Breast epithelium (tissue), 4 donors: ENCODE results near the gene BEND4. TPM values are rescaled to one million over a fixed set of nuclear protein-coding genes. Genes with fewer than 3 reads are reported as not detected.

Experiments used
- DNase-seq, 2 donors: peaks; one replicate each; pipeline ENCODE4 v3.0.0-alpha.2; 2019; ENCODE audit warnings: low spot score in 2 of 2
- H3K27ac ChIP-seq, 2 donors: fragments of 200-600 bp; sonication (generic) in 1 of 2; one replicate each; pipeline ENCODE4 v1.5.1; 2016 to 2019; ENCODE audit warnings: mild to moderate bottlenecking in 1 of 2
- H3K27me3 ChIP-seq, 2 donors: fragments of 200-600 bp; sonication (generic) in 1 of 2; one replicate each; pipeline versions ENCODE4 v1.5.1 to v1.6.0; 2017 to 2019; ENCODE audit warnings: control low read depth in 1 of 2, mild to moderate bottlenecking in 1 of 2
- H3K36me3 ChIP-seq: fragments of 200-600 bp; one replicate; pipeline ENCODE4 v1.5.1; 2019
- H3K4me1 ChIP-seq, 2 donors: fragments of 200-600 bp; sonication (generic); one replicate each; pipeline ENCODE4 v1.5.1; 2016 to 2019; ENCODE audit warnings: control low read depth in 1 of 2
- H3K4me3 ChIP-seq, 3 donors: fragments of 200-600 bp; sonication (generic); 1 replicate in 2 of 3; 2 replicates in 1 of 3; pipeline ENCODE4 v1.5.1; 2016 to 2019; ENCODE audit warnings: mild to moderate bottlenecking in 3 of 3, moderate library complexity in 2 of 3
- H3K9me3 ChIP-seq, 2 donors: fragments of 200-600 bp; sonication (generic) in 1 of 2; one replicate each; pipeline ENCODE4 v1.5.1; 2016 to 2019; ENCODE audit warnings: control low read depth in 1 of 2
- CTCF ChIP-seq, 3 donors: fragments of 450-650 bp; IDR thresholded peaks; one replicate each; pipeline ENCODE4 v1.5.1; 2016 to 2017; ENCODE audit warnings: antibody characterized with exemption in 3 of 3, mild to moderate bottlenecking in 3 of 3, moderate library complexity in 3 of 3
- POLR2A ChIP-seq: fragments of 450-650 bp; IDR thresholded peaks from one replicate; pipeline ENCODE4 v1.6.1; 2016; ENCODE audit warnings: antibody characterized with exemption, mild to moderate bottlenecking, moderate library complexity
- POLR2AphosphoS5 ChIP-seq, 3 donors: sonication (generic); formaldehyde crosslinking; IDR thresholded peaks; one replicate each; pipeline ENCODE4 v1.6.1; 2017; ENCODE audit warnings: antibody characterized with exemption in 3 of 3
- intact Hi-C: fragments of 100-400 bp; cut with DNase I; formaldehyde crosslinking; loops from one replicate; pipeline ENCODE4 v1.15.1; 2023; ENCODE audit warnings: low total_unique reads
- total RNA-seq, 3 donors: library from RNA; depleted of rRNA; stranded (reverse); fragments of >200 nt; gene quantifications; one replicate each; pipeline ENCODE4 v1.1.0, GENCODE V29; 2016

BEND4 gene
- total RNA-seq, 3 donors from 2014 or later, result under 0.01 to 0.44 (median under 0.01) TPM

GRCh38 chr4:42101446-42101975, 50.9 kb downstream of the BEND4 start:
- H3K9me3 ChIP-seq, result no peaks in the 10 kb centered on the region
- H3K27me3 ChIP-seq, result no peaks in the 10 kb centered on the region
- no peaks in the 10 kb centered on the region for H3K36me3 ChIP-seq
- H3K4me1 ChIP-seq, result no peaks in the 10 kb centered on the region
- intact Hi-C loops, result no loop called here
- H3K4me3 ChIP-seq, result no peak overlapping the region
- no peak for DNase-seq
- TF ChIP-seq POLR2A (no peak), CTCF (IDR thresholded peaks at IDR 0.05) (no peak), POLR2AphosphoS5 (IDR thresholded peaks at IDR 0.05) (no peak)
- no peak overlapping the region for H3K27ac ChIP-seq

GRCh38 chr4:42088386-42088785, 64.1 kb downstream of the BEND4 start:
- Histone ChIP-seq H3K4me3 (no peak overlapping the region), H3K27me3 (no peaks in the 10 kb centered on the region), H3K36me3 (no peaks in the 10 kb centered on the region), H3K27ac (no peak overlapping the region), H3K4me1 (no peaks in the 10 kb centered on the region), H3K9me3 (no peaks in the 10 kb centered on the region)
- intact Hi-C loops, result no loop called here
- no peak for DNase-seq
- TF ChIP-seq POLR2AphosphoS5 (IDR thresholded peaks at IDR 0.05), result no peak
- TF ChIP-seq CTCF (IDR thresholded peaks at IDR 0.05), result no peak
- TF ChIP-seq POLR2A, result no peak

GRCh38 chr4:42083816-42084215, 68.6 kb downstream of the BEND4 start:
- H3K36me3 ChIP-seq, result no peaks in the 10 kb centered on the region
- no peak for DNase-seq
- H3K9me3 ChIP-seq, result no peaks in the 10 kb centered on the region
- TF ChIP-seq POLR2A (no peak), CTCF (IDR thresholded peaks at IDR 0.05) (no peak), POLR2AphosphoS5 (IDR thresholded peaks at IDR 0.05) (no peak)
- no peak overlapping the region for H3K27ac ChIP-seq
- no peaks in the 10 kb centered on the region for H3K27me3 ChIP-seq
- H3K4me1 ChIP-seq, result no peaks in the 10 kb centered on the region
- intact Hi-C loops, result no loop called here
- no peak overlapping the region for H3K4me3 ChIP-seq

- H3K4me3 ChIP-seq, result no peak overlapping the region
- no peak overlapping the region for H3K27ac ChIP-seq
- intact Hi-C loops, result no loop called here
- H3K36me3 ChIP-seq, result no peaks in the 10 kb centered on the region
- no peak for DNase-seq
- TF ChIP-seq CTCF (IDR thresholded peaks at IDR 0.05), result no peak
- TF ChIP-seq POLR2AphosphoS5 (IDR thresholded peaks at IDR 0.05), result no peak
- no peak for TF ChIP-seq POLR2A
- H3K9me3 ChIP-seq, result no peaks in the 10 kb centered on the region
- H3K4me1 ChIP-seq, result no peaks in the 10 kb centered on the region
- H3K27me3 ChIP-seq, result no peaks in the 10 kb centered on the region
These were observed 72.1 kb downstream of the BEND4 start for GRCh38 chr4:42080306-42080705.

GRCh38 chr4:42078184-42078801, 74.2 kb downstream of the BEND4 start:
- Histone ChIP-seq H3K27ac (no peak overlapping the region), H3K9me3 (no peaks in the 10 kb centered on the region), H3K27me3 (no peaks in the 10 kb centered on the region), H3K4me1 (no peaks in the 10 kb centered on the region), H3K4me3 (no peak overlapping the region), H3K36me3 (no peaks in the 10 kb centered on the region)
- intact Hi-C loops, result no loop called here
- no peak for DNase-seq
- TF ChIP-seq POLR2A (no peak), CTCF (IDR thresholded peaks at IDR 0.05) (no peak), POLR2AphosphoS5 (IDR thresholded peaks at IDR 0.05) (no peak)
